Medulla oblongata (tissue), 1 donor: ENCODE results near the gene TSTD1.
A peak's percentile ranks its signal among the peaks of the same experiment; 100 is the strongest.
"Not testable (repeated sequence)": the region's sequence is repeated elsewhere in the genome, so short reads cannot be mapped to it uniquely, and the experiment has no call there.

ENCODE experiments used
- DNase-seq: peaks from one replicate; pipeline ENCODE4 v3.0.0-alpha.2; 2015; ENCODE audit errors: extremely low spot score

The TSTD1 gene

DNA sequence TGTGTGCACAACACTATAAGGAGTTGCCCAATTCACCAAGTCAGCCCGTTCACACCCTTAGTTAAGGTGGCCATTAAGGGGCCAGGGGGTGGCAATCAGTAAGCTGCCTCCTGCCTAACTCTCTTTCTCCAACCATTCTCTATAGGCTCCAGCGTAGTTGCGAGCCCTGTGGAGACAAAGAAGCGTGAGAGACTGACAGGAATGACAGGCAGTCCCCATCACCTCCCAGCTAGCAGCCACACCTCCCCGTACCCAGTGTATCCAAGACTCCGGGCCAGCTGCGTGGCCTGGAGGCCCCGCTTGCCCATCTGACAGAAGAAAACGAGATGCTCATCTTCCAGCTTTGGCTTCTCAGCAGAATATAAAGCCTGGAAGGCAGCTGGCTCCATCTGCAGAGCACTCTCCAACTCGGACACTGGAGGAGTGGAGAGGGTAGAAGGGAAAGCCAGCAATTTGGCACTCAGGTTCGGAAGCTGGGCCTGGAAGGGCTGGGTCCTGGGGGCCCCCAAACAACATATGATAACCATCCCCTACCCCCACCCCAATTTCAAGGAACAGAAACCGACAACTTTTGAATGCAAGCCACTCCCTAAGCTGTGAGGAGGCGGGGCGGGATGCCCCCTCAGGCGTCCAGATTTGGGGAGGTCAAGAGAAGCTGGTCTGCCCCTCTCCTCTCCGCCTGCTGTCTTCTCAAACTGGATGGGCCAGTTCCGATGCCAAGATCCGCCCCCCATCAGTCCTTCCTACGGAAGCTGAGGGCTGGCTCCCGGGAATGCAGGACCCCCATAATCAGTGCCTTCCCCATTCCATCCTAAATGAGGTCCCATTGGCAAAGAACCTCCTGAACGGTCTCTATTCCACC is 872 bp downstream of the TSTD1 start:
- DNase-seq: no peak

DNA sequence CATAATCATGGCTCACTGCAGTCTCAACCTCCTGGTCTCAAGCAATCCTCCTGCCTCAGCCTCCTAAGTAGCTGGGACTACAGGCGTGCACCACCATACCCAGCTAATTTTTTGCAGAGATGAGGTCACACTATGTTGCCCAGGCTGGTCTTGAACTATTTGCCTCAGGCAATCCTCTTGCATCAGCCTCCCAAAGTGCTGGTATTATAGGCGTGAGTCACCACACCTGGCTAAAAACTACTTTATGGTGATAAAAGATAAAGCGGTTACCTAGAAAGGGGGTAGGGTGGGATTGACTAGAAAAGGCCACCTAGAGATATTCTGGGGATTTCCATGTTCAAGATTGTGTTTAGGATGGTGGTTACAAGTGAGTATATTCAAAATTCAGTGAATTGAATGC is 5.0 kb downstream of the TSTD1 start:
- no peak for DNase-seq

DNA sequence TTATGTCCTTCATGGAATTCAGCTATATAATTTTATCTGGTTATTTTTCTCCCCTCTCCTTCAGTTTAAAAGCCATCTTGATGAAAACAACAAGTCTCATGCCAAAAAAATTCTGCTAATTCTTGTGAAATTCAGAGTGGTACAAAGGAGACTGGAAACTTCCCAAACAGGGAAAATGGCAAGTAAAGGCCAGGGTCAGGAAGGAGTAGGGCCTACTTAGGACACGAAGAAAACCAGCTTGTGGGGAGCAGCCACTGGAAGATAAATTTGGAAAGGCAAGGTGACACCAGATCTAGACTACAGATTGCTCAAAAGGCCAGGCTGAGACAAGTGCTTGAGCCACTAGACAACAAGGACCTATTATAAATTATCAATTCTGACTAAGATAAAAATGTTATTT is 6.4 kb downstream of the TSTD1 start:
- no peak for DNase-seq

DNA sequence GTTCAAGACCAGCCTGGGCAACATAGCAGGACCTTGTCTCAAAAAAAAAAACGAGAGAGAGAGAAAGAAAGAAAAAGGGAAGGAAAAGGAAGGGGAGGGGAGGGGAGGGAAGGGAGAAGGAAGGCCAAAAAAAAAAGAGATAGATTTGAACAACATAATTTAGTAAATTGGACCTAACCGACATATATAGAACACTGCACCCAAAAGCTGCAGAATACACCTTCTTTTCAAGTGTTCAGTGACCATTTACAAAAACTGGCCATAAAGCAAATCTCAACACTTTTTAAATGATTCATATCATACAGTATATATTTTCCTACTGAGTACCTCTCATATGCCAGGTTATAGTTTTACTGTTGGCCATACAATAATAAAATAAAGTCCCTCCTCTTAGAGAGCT is 6.9 kb downstream of the TSTD1 start:
- no peak for DNase-seq

DNA sequence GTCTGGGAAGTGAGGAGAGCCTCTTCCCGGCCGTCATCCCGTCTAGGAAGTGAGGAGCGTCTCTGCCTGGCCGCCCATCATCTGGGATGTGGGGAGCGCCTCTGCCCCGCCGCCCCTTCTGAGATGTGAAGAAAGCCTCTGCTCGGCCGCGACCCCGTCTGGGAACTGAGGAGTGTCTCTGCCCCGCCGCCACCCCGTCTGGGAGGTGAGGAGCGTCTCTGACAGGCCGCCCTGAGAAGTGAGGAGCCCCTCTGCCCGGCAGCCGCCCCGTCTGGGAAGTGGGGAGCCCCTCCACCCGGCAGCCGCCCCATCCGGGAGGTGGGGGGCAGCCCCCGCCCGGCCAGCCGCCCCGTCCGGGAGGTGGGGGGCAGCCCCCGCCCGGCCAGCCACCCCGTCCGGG is 9.3 kb downstream of the TSTD1 start:
- DNase-seq: not testable (repeated sequence)

DNA sequence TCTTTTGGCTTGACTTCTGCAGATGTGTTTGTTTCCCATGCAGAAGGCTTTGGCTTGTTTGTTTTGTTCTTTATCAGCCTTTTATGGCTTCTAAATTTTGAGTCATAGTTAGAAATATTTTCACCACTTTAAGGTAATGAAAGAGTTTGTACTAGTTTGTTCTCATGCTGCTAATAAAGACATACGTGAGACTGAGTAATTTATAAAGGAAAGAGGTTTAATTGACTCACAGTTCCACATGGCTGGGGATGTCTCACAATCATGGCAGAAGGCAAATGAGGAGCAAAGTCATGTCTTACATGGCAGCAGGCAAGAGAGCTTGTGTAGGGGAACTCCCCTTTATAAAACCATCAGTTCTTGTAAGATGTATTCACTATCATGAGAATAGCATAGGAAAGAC is 11.8 kb downstream of the TSTD1 start:
- not testable (repeated sequence) for DNase-seq

DNA sequence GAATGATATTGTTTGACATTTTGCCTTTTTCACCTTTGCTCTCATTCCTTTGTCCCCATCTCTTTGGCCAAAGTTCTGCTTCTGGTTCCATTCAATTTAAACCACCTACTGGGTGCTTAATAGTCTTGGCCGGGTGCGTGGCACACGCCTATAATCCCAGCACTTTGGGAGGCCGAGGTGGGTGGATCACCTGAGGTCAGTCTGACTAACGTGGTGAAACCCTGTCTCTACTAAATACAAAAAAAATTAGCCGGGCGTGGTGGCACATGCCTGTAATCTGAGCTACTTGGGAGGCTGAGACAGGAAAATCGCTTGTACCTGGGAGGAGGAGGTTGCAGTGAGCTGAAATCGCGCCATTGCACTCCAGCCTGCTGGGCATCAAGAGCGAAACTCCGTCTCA is 16.3 kb downstream of the TSTD1 start:
- not testable (repeated sequence) for DNase-seq

DNA sequence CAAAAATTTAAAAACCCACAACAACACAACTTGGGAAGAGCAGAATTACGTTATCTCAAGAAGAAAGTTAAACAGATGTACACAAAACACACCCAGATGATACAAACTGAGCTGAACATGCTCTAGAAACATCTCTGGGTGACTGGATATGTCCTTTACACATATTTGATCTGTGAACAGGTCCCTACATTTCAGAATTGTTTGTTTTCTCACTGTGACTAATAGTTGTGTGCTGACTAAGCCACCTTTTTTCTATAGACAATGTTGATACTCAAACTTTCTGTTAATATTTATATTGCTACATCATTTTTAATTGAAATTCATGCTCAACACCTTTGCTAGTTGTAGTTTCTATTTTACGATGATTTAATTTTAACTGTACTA is 16.8 kb downstream of the TSTD1 start:
- no peak for DNase-seq

DNA sequence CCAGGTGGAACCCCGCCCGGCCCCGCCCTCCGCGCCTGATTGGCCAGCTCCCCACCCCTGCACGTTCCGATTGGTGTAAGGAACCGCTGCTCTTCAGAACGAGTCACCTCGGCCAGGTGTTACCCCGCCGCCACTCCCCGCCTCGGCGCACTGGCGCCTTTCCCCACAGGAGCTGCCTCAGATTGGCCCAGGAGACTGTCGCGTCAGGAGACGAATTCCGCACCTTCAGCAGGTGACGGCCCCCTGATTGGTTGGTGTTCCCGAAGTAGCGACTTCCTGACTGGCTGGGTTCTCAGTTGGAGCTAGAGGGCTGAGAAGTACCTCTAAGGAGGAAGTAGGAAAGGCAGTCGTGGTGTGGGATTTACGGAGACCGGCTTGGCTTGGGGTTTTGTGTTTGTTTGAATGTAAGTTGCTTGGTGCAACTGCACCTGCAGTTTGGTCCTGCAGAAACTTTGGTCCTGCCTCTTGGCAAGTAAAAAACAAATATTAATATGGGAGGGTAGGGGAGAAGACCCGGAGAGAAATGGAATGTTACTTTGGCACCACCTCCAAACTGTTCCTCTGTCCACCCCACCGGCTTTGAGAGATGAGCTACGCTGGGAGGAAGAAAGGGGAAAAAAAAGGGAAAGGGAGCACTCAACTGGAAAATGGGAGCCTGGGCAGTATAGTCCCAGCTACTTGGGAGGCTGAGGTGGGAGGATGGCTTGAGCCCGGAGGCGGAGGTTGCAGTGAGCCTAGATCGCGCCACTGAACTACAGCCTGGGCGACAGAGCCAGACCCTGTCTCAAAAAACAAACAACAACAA is 17.4 kb downstream of the TSTD1 start:
- peak; percentile 18 for DNase-seq

DNA sequence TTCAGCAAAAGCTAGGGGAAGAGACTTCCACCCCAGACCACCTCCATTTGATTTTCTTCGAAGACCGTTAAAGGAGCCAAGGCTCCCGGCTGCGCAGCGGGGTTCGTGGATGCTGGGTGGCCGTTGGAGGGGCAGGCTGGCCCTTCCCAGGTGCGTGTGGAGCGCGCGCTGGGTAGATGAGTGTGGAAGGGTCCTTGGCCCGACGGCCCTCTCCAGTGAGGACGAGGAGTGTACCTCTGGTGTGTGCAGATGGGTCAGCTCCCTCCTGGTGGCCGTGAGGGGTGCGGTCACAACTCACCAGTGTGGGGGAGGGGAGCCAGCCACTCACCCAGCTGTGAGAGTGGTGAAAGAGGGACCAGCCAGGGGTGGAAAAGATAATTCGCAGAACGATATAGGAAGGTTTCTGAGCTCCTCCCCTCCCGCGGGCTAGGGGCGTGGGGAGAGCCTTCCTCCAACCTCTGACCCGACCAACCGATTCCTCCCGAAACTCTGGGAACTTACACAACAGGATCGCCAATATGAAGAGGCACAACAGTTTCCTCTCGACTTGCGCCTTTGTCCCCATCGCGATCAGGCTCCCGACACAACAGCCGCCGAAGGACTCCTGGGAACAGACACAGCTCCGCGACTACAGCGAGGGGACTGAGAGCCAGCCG is 18.1 kb downstream of the TSTD1 start, which contains the start of gene F11R:
Gene F11R, minus strand, starts transcription at position 644 of the 656 bp plus-strand sequence. Its CDS starts 79 bp downstream, at position 565.
- DNase-seq: peak; percentile 7

DNA sequence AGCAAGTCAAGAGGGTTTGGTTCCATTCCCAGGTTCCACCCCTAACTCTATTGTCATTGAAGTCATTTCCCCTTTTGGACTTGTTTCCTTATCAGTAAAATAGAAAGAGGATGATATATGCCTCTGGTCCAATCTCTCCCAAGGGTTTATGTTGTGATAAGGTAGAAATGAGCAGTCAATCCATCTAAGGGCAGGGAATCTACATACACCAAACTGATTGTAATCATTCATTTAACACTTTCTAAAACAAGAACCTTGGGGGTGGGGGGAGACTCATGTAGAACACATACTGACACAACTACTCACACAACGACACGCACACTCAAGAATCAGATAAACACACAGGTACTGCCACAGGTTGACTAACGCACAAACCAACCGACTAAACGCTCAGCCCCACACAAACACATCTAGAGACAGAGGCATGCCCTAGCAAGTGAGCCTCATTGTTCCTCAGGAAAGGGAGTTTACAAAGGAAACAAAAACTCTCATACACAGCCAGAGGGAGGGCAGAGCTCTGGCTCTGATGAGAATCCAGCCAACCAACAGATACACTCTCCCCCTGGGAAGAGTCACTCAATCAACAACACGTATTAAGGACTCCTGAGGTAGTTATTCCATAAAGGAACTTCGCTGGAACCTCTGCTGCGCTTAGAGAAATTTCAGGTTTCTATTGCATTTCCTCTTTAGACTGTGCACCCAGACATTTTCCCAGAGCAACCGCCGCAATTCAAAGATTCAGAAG is 18.8 kb downstream of the TSTD1 start:
- peak; percentile 19 for DNase-seq

DNA sequence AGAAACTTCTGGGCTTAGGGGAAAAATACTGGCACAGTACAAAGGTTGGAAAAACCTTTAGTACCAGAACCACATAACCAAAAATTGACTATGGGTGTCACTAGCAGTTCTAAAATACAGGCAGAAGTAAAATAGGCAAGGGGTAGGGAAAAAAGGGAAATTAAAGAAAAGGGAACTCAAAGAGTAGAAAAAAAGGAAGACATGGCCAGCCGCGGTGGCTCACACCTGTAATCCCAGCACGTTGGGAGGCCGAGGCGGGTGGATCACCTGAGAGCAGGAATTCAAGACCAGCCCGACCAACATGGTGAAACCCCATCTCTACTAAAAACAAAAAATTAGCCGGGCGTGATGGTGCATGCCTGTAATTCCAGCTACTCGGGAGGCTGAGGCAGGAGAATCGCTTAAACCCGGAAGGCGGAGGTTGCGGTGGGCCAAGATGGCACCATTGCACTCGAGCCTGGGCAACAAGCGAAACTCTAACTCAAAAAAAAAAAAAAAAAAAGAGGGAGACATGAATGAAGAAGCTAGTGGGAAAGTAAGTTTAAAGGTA is 19.6 kb downstream of the TSTD1 start:
- peak; percentile 27 for DNase-seq

DNA sequence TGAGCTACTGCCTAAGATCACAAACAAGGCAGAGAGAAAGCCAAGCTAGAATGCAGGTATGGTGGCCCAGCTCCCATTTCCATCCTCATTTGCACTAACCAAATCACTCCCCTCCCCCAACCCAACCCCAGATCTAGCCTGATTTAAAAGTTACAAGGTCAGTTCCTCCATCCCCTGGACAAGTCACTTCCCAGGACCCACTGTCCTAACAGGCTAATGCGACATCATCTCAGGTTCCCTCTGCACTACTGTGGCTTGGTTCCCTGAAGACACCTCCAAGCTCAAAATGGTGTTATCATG is 20.2 kb downstream of the TSTD1 start:
- DNase-seq: no peak

DNA sequence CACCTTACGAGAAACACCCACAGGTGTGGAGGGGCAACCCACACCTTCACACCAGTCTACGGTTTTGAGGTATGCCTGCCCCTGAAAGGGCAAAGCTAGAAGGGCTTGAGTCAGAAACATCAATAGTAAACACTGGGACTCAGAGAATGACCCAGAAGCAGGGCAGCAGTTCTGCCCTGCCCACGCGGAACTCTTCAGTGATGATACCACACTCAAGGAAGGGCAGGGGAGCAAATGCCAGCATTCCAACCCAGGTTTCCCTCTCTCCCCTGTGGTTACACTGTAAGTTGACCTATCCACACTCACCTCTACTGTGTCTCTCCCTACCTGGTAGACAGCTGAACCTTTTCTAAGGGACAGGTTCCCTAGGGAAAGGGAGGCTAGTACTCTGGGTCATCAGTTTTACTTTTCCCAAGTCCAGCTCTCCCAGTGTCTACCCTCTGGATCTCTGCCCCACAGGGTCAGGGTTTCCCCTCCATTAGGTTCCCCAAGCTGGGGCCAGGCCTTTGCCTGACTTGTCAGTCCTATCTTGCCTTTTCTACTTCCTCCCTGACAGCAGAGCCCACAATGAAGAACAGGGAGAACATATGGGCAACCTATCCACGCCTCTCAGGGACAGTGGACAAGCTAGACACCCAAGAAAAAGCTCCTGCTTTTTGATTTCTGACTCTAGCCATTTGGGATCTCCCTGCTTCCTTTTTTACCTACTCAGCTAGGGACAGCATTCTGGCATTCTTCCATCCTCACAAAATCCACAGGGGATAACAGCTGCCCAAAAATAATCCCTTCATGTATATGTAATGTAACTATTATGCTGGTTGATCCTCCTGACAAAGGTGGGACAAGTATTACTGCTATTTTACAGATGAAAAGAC is 20.8 kb downstream of the TSTD1 start:
- DNase-seq: no peak

DNA sequence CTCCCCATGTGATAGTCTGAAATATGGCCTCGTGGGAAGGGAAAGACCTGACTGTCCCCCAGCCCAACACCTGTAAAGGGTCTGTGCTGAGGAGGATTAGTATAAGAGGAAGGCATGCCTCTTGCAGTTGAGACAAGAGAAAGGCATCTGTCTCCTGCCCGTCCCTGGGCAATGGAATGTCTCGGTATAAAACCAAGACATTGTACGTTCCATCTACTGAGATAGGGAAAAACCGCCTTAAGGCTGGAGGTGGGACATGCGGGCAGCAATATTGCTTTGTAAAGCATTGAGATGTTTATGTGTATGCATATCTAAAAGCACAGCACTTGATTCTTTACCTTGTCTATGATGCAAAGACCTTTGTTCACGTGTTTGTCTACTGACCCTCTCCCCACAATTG is 21.6 kb downstream of the TSTD1 start:
- DNase-seq: not testable (repeated sequence)

DNA sequence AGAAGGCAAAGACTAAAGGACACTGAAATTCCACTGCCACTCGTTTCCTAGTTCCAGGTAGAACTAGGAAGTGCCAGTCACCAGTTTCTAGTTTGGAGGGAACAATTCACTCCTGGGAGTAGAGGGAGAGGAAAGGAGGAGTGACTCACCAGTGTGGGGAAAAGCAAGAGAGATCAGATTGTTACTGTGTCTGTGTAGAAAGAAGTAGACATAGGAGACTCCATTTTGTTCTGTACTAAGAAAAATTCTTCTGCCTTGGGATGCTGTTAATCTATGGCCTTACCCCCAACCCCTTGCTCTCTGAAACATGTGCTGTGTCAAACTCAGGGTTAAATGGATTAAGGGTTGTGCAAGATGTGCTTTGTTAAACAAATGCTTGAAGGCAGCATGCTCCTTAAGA is 22.1 kb downstream of the TSTD1 start:
- DNase-seq: not testable (repeated sequence)

DNA sequence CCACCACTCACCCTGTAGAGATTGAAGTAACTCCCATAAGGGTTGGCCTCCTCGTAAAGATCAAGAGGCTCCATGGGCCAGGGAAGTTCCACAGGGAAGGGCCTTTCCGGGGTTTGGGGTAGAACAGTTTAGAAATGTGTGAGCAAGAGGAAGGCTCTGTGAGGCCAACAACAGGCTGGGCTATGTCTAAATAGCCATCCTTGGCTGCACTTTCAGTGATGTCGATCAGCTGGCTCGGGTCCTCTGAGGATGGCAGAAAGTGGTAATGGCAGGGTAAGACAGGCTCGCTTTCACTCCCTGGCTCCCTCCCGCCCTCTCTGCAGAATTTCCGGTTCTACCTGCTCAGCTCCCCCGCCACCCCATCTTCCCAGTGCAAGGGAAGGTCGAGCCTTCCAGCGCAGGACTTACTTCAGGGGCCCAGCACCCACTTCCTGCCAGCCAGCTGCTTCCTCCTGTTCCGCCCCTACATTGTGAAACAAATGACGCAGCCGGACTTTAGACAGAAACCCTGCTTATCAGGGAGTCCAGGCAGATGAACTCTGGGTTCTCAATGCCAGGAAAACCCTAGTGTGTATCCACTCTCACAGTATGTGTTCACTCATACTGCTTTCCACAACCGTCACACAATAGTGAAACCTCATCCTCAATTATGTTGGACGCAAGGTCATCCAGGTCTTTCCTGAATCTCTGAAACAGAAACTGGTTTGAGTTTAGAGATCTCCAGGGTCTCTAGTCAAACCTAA is 25.1 kb downstream of the TSTD1 start:
- DNase-seq: peak; percentile 77

DNA sequence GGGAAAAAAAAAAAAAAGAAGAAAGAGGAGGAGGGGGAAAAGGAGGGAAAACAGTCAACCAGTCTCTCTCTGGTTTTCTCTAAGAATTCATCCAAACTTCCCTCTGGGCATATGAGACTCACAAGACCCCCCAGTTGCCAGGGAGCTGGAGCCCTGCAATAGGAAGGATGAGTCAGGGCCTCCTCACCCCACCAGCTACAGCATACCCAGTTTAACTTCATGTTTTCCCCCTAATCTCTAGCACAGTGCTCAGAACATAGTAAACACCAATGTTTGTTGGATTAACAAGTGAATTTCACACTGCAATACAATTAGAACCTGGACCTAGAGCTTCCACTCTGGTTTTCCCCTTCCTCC is 25.7 kb downstream of the TSTD1 start:
- no peak for DNase-seq

DNA sequence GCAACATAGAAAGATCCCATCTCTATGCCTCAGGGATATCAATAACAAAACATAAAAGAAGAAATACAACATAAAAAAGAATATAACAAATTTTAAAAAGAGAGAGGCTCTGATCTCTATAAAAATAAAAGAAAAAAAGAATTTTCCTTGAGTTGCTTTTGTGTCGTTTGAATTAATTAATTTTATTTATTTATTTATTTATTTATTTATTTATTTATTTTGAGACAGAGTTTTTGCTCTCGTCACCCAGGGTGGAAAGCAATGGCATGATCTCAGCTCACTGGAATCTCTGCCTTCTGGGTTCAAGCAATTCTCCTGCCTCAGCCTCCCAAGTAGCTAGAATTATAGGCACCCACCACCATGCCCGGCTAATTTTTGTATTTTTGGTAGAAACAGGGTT is 26.3 kb downstream of the TSTD1 start:
- no peak for DNase-seq
